Endodermal cell (in vitro differentiated cells): ENCODE results near the gene SLC7A8. TPM values are rescaled to one million over a fixed set of nuclear protein-coding genes. Genes with fewer than 3 reads are reported as not detected.

Experiments used
- DNase-seq: peaks from one replicate; pipeline ENCODE4 v3.0.0-alpha.2; 2017
- H3K27ac ChIP-seq: 2 replicates; pipeline ENCODE4 v1.5.1; 2013; ENCODE audit warnings: mild to moderate bottlenecking, low read depth, low read length, moderate library complexity
- H3K27me3 ChIP-seq: 2 replicates; pipeline ENCODE4 v1.6.1; 2013; ENCODE audit warnings: mild to moderate bottlenecking, low read length, moderate library complexity; ENCODE audit not compliant: insufficient read depth, control insufficient read depth, poor library complexity, severe bottlenecking
- H3K36me3 ChIP-seq: 2 replicates; pipeline ENCODE4 v1.7.0; 2013; ENCODE audit warnings: mild to moderate bottlenecking, low read length, moderate library complexity; ENCODE audit not compliant: control insufficient read depth, insufficient read depth
- H3K4me1 ChIP-seq: one replicate; pipeline ENCODE4 v1.7.0; 2013; ENCODE audit warnings: low read length; ENCODE audit not compliant: control insufficient read depth, insufficient read depth
- H3K4me3 ChIP-seq: 2 replicates; pipeline ENCODE4 v1.5.1; 2013; ENCODE audit warnings: mild to moderate bottlenecking, low read length, moderate library complexity
- H3K9ac ChIP-seq: 2 replicates; pipeline ENCODE4 v1.6.1; 2013; ENCODE audit warnings: mild to moderate bottlenecking, low read length, moderate library complexity; ENCODE audit not compliant: poor library complexity, severe bottlenecking; ENCODE audit errors: extremely low read depth
- H3K9me3 ChIP-seq: 2 replicates; pipeline ENCODE4 v1.6.1; 2013; ENCODE audit warnings: mild to moderate bottlenecking, low read length, moderate library complexity; ENCODE audit not compliant: control insufficient read depth
- H3K27ac Mint-ChIP-seq: 2 replicates; pipeline ENCODE4 v1.8.0; 2020; ENCODE audit warnings: mixed read lengths
- H3K27me3 Mint-ChIP-seq: 2 replicates; pipeline ENCODE4 v1.8.0; 2021; ENCODE audit warnings: mild to moderate bottlenecking, mixed read lengths; ENCODE audit not compliant: insufficient read depth
- H3K36me3 Mint-ChIP-seq: 2 replicates; pipeline ENCODE4 v1.8.0; 2020; ENCODE audit warnings: low read depth, mixed read lengths
- H3K4me1 Mint-ChIP-seq: 2 replicates; pipeline ENCODE4 v1.8.0; 2020; ENCODE audit warnings: mixed read lengths
- H3K4me3 Mint-ChIP-seq: 2 replicates; pipeline ENCODE4 v1.8.0; 2020; ENCODE audit warnings: mild to moderate bottlenecking, moderate library complexity, mixed read lengths
- H3K9me3 Mint-ChIP-seq: 2 replicates; pipeline ENCODE4 v1.8.0; 2020; ENCODE audit warnings: mild to moderate bottlenecking, mixed read lengths
- CTCF ChIP-seq: fragments of 200-600 bp; sonication (generic); conservative IDR thresholded peaks from 2 replicates; pipeline ENCODE4 v1.5.0; 2021; ENCODE audit warnings: antibody characterized with exemption, mild to moderate bottlenecking
- WGBS, 2 experiments: methylation state at CpG; one replicate each; pipeline versions ENCODE4 v1.1.5 to v1.1.7; 2013; ENCODE audit warnings: missing lambda C conversion rate in 2 of 2, mixed read lengths in 1 of 2; ENCODE audit not compliant: insufficient coverage in 1 of 2, insufficient read length in 1 of 2; 5-methylcytosine and 5-hydroxymethylcytosine counted together
- total RNA-seq, 2 donors: library from RNA; stranded (reverse); fragmentation: NEBNext Ultra II Directional in 1 of 2; extraction: Animal tissue kit (Norgen Biotek cat#: 25700) in 1 of 2; gene quantifications; 2 replicates in 1 of 2; 3 replicates in 1 of 2; pipeline ENCODE4 v1.2.1, GENCODE V29; 2021

SLC7A8 gene
- total RNA-seq, 2 donors from 2014 or later: 47.6 to 48.9 TPM

GRCh38 chr14:23154964-23155587 is 28.4 kb downstream of the SLC7A8 start:
- Mint-ChIP-seq H3K36me3 (peaks cover 6% of the 10 kb centered on the region), H3K4me3 (no peak overlapping the region), H3K27me3 (peaks cover 2% of the 10 kb centered on the region), H3K27ac (peak overlapping the region; percentile 52), H3K9me3 (no peaks in the 10 kb centered on the region), H3K4me1 (peaks cover 28% of the 10 kb centered on the region)
- WGBS, 2 experiments: 75 to 83% methylated on average over 1 to 10 of the region's 10 CpGs
- H3K9me3 ChIP-seq: no peaks in the 10 kb centered on the region
- H3K9ac ChIP-seq: no peak overlapping the region
- peaks cover 16% of the 10 kb centered on the region for H3K27me3 ChIP-seq
- no peaks in the 10 kb centered on the region for H3K36me3 ChIP-seq
- TF ChIP-seq CTCF: no peak
- H3K4me3 ChIP-seq: no peak overlapping the region
- DNase-seq: peak; percentile 80
- H3K27ac ChIP-seq: peak overlapping the region; percentile 3
- peaks cover 12% of the 10 kb centered on the region for H3K4me1 ChIP-seq

- peak overlapping the region; percentile 55 for H3K27ac Mint-ChIP-seq
- peaks cover 6% of the 10 kb centered on the region for H3K36me3 Mint-ChIP-seq
- peaks cover 6% of the 10 kb centered on the region for H3K4me1 ChIP-seq
- H3K27me3 ChIP-seq: peaks cover 26% of the 10 kb centered on the region
- no peak overlapping the region for H3K27ac ChIP-seq
- peaks cover 2% of the 10 kb centered on the region for H3K27me3 Mint-ChIP-seq
- 87 to 93% methylated on average over 20 to 28 of the region's 28 CpGs for WGBS, 2 experiments
- H3K36me3 ChIP-seq: no peaks in the 10 kb centered on the region
- H3K9me3 ChIP-seq: no peaks in the 10 kb centered on the region
- H3K9me3 Mint-ChIP-seq: no peaks in the 10 kb centered on the region
- H3K9ac ChIP-seq: no peak overlapping the region
- H3K4me3 ChIP-seq: no peak overlapping the region
- DNase-seq: peak; percentile 85
- peaks cover 19% of the 10 kb centered on the region for H3K4me1 Mint-ChIP-seq
- H3K4me3 Mint-ChIP-seq: no peak overlapping the region
- TF ChIP-seq CTCF: no peak
Measured at GRCh38 chr14:23153851-23154796, 29.3 kb downstream of the SLC7A8 start.

- no peak overlapping the region for H3K4me3 ChIP-seq
- H3K4me1 Mint-ChIP-seq: peaks cover 14% of the 10 kb centered on the region
- DNase-seq: no peak
- no peak for TF ChIP-seq CTCF
- no peak overlapping the region for H3K4me3 Mint-ChIP-seq
- peaks cover 7% of the 10 kb centered on the region for H3K9me3 Mint-ChIP-seq
- no peak overlapping the region for H3K9ac ChIP-seq
- H3K27ac Mint-ChIP-seq: no peak overlapping the region
- H3K27me3 ChIP-seq: peaks cover 26% of the 10 kb centered on the region
- H3K36me3 ChIP-seq: no peaks in the 10 kb centered on the region
- H3K9me3 ChIP-seq: no peaks in the 10 kb centered on the region
- peaks cover 4% of the 10 kb centered on the region for H3K27me3 Mint-ChIP-seq
- peaks cover 5% of the 10 kb centered on the region for H3K4me1 ChIP-seq
- peaks cover 9% of the 10 kb centered on the region for H3K36me3 Mint-ChIP-seq
- H3K27ac ChIP-seq: no peak overlapping the region
- WGBS, 2 experiments: 89 to 100% methylated on average over 2 of the region's 2 CpGs
Measured at GRCh38 chr14:23151342-23151741, 32.1 kb downstream of the SLC7A8 start.
